NCI-H146 treated with DMSO at 0.1 percent for 48 hours (cell line): ENCODE results near the gene HIP1.
A peak's percentile ranks its signal among the peaks of the same experiment; 100 is the strongest.
"Not testable (repeated sequence)": the region's sequence is repeated elsewhere in the genome, so short reads cannot be mapped to it uniquely, and the experiment has no call there.

Source experiments
- DNase-seq: peaks from one replicate; lab custom pipeline; 2025; ENCODE audit not compliant: unreplicated experiment; lab: John Stamatoyannopoulos, UW

HIP1 gene

GRCh38 chr7:75687246-75688088, 51.3 kb downstream of the HIP1 start:
- no peak for DNase-seq

- DNase-seq: no peak
Measured at GRCh38 chr7:75686551-75686950, 52.2 kb downstream of the HIP1 start.

- not testable (repeated sequence) for DNase-seq
Measured at GRCh38 chr7:75682052-75682451, 56.7 kb downstream of the HIP1 start.

GRCh38 chr7:75679060-75679459, 59.7 kb downstream of the HIP1 start:
- DNase-seq: no peak

GRCh38 chr7:75669579-75669978, 69.2 kb downstream of the HIP1 start:
- DNase-seq: no peak

- no peak for DNase-seq
Measured at GRCh38 chr7:75667938-75668337, 70.8 kb downstream of the HIP1 start.

GRCh38 chr7:75663302-75663907, 75.3 kb downstream of the HIP1 start:
- no peak for DNase-seq

GRCh38 chr7:75662579-75663301, 76.0 kb downstream of the HIP1 start:
- no peak for DNase-seq

- no peak for DNase-seq
Measured at GRCh38 chr7:75660566-75661215, 78.0 kb downstream of the HIP1 start.

GRCh38 chr7:75658802-75659201, 79.9 kb downstream of the HIP1 start:
- DNase-seq: no peak

- no peak for DNase-seq
Measured at GRCh38 chr7:75658369-75658768, 80.4 kb downstream of the HIP1 start.

- DNase-seq: no peak
Measured at GRCh38 chr7:75657866-75658265, 80.9 kb downstream of the HIP1 start.

GRCh38 chr7:75656740-75657139, 82.0 kb downstream of the HIP1 start:
- DNase-seq: no peak

- DNase-seq: no peak
Measured at GRCh38 chr7:75655536-75655935, 83.2 kb downstream of the HIP1 start.

GRCh38 chr7:75654855-75655254, 83.9 kb downstream of the HIP1 start:
- no peak for DNase-seq

- no peak for DNase-seq
Measured at GRCh38 chr7:75653651-75654050, 85.1 kb downstream of the HIP1 start.

- DNase-seq: no peak
Measured at GRCh38 chr7:75652788-75653187, 86.0 kb downstream of the HIP1 start.

- peak; percentile 23 for DNase-seq
Measured at GRCh38 chr7:75650681-75651080, 88.1 kb downstream of the HIP1 start.

GRCh38 chr7:75650062-75650461, 88.7 kb downstream of the HIP1 start:
- DNase-seq: no peak

- DNase-seq: no peak
Measured at GRCh38 chr7:75649462-75649861, 89.3 kb downstream of the HIP1 start.

- no peak for DNase-seq
Measured at GRCh38 chr7:75647709-75648438, 90.9 kb downstream of the HIP1 start.
